ENCODE measurements around the gene TAC3.

DNA sequence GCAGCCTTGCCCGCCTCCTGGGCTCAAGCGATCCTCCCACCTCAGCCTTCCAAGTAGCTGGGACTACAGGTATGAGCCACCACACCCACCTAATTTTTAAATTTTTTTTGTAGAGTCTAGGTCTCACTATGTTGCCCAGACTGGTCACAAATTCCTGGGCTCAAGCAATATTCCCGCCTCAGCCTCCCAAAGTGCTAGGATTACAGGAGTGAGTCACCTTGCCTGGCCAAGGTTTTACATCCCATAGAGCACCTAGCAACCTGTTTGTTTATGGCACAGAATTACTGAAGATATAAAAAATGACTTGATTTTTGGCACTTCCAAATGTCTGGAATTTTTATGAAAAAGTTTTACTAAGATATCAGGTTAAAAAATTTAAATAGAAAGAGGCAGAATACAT, 17.1 kb upstream of the TAC3 start:
- TF ChIP-seq, protein P1, sequence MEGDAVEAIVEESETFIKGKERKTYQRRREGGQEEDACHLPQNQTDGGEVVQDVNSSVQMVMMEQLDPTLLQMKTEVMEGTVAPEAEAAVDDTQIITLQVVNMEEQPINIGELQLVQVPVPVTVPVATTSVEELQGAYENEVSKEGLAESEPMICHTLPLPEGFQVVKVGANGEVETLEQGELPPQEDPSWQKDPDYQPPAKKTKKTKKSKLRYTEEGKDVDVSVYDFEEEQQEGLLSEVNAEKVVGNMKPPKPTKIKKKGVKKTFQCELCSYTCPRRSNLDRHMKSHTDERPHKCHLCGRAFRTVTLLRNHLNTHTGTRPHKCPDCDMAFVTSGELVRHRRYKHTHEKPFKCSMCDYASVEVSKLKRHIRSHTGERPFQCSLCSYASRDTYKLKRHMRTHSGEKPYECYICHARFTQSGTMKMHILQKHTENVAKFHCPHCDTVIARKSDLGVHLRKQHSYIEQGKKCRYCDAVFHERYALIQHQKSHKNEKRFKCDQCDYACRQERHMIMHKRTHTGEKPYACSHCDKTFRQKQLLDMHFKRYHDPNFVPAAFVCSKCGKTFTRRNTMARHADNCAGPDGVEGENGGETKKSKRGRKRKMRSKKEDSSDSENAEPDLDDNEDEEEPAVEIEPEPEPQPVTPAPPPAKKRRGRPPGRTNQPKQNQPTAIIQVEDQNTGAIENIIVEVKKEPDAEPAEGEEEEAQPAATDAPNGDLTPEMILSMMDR (conservative IDR thresholded peaks at IDR 0.05; ENCODE audit: low read length): no peak
- no peak for TF ChIP-seq EZH2phosphoT487 (IDR thresholded peaks at IDR 0.05; ENCODE audit: borderline replicate concordance)

Data from Loucy (cell line).